ENCODE measurements around the gene ZNF330.
"Not testable (repeated sequence)": the region's sequence is repeated elsewhere in the genome, so short reads cannot be mapped to it uniquely, and the experiment has no call there.

ZNF330 gene

GRCh38 chr4:141220691-141221659 lies at the start of gene ZNF330:
Gene ZNF330 (plus strand): TSS chr4:141220895. CDS start chr4:141222372, 1,477 bp downstream.
- peak; percentile 90 to 91 for DNase-seq (ENCODE audit: low read depth in 2 of 2)

DNA sequence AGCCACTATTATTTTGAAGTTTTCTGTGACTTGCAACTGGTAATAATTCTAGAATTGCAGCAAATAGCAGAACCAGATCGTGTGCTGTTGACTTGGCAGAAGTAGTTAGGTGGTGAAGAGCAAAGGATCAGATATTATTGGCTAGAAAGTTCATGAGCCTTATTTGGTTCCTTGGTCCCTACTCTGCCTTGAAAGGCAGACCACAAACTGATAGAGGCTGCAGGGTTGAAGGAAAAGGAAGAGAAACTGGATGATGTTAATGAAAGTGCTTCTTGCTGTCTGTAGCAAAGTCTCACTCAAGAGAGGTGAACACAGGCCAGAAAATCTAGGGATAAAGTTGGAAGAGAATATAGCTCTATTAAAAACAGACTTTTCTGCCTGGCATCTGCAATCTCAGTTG lies 46.2 kb upstream of the ZNF330 start:
- DNase-seq (ENCODE audit: low read depth in 2 of 2), result no peak

DNA sequence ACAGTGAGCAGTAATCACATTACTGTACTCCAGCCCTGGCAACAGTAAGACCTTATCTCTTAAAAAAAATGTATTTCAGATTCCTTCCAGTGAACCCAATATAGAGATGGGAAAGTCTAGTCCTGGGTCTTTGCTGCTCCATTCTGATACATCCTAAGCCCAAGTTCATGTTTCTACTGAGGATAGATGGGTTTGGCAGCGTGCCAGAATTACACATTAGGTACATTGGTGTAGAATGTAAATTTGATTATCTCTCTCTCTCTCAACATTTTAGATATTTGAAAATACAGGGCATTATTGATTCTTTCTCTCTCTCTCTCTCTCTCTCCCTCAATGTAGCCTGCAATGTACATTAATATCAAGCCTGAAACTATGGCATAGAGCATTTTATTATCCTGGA lies 43.5 kb upstream of the ZNF330 start:
- no peak for DNase-seq (ENCODE audit: low read depth in 2 of 2)

GRCh38 chr4:141179474-141180373 lies 41.0 kb upstream of the ZNF330 start:
- no peak for DNase-seq (ENCODE audit: low read depth in 2 of 2)

DNA sequence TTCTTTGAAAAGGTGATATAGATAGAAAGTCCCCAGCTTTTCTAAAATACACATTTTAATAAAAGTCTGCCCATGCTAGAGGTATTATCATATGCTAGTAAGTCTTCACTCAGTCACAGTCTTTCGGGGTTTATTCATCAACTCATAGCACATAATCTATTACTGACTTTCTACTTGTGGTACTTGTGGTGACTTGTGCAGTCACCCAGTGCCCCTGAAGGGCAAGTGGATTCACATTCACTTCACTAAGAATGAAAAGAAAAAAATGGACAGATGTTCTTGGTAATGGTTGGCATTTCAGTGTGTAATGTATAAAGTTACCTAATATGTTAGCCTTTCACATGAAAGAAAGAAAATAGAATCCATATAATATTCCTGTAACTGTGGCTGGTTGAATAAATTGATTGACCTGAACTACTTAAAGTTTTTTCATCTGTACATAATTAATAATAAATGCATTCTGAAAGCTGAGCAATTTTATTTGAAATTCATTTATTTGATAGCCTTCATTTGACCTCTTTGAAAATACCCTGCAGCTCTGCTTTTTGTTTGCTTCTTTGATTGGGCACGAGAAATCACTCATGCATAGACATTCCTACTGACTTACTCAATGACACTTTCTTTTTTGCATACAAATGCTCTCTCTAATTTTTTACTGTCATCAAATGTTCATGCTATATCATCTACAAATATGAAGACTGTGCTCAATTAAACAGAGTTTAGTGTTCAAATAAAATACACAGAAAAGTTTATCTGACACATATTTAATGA lies 39.5 kb upstream of the ZNF330 start:
- DNase-seq (ENCODE audit: low read depth in 2 of 2), result no peak

GRCh38 chr4:141183491-141183890 lies 37.2 kb upstream of the ZNF330 start:
- not testable (repeated sequence) for DNase-seq (ENCODE audit: low read depth in 2 of 2)

DNA sequence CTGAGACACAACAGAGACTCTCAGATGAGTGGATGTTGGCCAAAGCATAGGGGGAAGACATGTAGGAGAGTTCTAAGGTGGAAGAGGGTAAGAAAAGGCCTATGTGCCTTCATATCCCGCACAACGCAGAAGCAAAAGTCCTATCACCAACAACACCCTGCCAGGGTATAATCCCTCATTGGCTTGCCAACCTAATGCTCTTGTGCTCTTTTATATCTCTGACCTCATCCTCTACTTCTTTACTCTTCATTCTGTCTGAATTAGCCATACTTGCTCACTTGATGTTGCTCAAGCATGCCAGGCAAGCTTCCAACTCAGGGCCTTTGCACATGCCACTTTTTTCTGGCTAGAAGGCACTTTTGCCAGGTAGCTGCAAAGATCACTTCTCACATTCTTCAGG lies 28.1 kb upstream of the ZNF330 start:
- no peak for DNase-seq (ENCODE audit: low read depth in 2 of 2)

GRCh38 chr4:141193516-141194034 lies 27.1 kb upstream of the ZNF330 start:
- DNase-seq (ENCODE audit: low read depth in 2 of 2), result no peak

DNA sequence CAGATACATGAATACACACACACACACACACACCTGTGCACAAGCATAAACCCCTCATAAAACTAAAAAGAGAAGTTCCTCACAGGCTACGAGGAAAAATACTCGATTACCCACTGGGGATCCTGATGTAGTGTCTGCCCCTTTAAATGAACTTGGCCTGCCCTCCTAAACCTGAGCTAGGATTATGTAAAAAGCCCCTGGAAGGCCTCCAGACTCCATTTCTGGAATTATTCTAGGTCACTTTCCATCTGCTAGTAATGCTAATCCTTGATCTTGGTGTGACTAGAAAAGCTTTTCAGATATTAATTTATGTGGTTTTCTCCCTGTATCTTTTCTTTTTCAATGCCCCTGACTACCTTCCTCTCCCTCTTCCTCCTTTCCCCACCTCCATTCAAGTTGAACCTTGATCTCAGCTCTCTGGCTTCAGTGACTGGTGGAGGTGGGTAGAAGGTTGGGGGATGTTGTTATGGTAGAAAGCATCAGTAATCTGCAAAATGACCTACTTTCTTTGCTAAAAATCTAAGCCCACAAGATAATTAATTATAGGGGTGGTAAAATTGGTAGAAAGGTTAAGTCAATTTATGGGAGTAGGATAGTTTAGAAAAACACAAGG lies 25.5 kb upstream of the ZNF330 start:
- DNase-seq (ENCODE audit: low read depth in 2 of 2), result no peak

DNA sequence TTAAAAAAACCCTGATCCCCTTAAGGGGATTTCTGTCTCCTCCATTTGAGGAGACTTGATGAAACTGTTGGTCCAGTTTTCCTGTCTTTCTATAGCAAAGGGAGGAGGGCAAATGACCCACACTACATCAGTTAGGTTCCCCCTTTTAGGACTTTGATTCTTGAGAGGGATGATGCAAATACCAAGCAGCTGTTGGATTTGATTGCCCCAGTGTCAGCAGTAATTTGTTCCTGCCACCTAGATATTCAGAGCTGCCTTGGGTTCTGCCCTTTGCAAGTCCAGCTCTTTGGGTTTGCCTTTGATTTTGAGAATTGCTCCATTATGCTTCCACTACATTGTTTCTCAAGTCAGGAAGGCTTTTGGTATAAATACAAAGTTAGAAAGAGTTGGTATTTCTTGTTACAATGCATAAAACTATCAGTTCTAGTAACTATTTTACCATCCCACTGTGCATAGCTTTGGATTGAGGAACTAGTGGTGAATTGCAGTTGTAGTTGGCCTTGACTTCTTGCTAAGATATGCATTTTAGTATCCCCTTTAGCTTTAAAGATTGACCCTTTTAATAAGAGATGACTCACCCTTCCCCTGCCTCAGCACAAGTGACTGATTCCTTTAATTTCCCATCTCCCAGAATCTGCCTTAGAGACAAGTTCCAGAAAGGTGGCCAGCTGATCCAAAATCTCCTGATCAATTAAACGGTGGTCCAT lies 24.3 kb upstream of the ZNF330 start:
- no peak for DNase-seq (ENCODE audit: low read depth in 2 of 2)

DNA sequence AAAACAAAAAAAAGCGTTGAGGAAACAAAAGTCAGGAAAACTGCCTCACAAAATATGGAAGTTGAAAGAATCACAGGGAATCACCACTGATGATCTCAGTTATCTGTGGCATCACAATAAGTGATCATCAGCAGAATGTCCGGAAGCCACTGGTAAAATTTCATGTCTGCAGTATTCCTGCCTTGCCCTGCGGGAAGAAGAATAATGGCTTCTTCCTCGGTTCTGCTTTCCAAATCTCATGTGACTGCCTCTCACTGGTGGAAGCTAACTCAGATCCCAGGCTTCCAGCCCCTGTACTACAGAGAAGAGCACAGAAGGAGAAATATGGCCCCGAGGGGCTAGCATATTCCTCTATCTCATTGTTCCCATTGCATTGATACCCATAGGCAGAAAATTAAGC lies 12.7 kb upstream of the ZNF330 start:
- DNase-seq (ENCODE audit: low read depth in 2 of 2), result no peak

DNA sequence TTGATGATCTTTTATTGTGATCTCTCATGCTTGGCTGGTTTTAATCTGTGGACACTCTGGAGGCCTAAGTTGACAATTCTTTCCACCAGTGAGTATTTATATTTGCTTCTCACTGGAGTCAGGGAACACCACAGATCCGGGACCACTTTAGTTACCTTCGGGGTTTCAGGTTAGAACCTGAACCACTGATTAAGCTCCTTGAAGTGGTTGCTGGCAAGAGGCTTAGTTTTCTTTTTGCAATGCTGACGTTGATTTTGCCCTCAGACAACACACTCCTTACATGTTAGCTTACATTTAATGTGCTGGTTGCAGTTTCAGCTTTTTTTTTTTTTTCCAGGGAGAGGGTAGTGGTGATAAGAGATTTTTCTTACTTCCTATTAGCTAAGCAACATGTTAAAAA lies 10.5 kb upstream of the ZNF330 start:
- DNase-seq (ENCODE audit: low read depth in 2 of 2), result no peak

GRCh38 chr4:141213550-141213991 lies 7.1 kb upstream of the ZNF330 start:
- no peak for DNase-seq (ENCODE audit: low read depth in 2 of 2)

GRCh38 chr4:141215030-141215429 lies 5.7 kb upstream of the ZNF330 start:
- no peak for DNase-seq (ENCODE audit: low read depth in 2 of 2)

DNA sequence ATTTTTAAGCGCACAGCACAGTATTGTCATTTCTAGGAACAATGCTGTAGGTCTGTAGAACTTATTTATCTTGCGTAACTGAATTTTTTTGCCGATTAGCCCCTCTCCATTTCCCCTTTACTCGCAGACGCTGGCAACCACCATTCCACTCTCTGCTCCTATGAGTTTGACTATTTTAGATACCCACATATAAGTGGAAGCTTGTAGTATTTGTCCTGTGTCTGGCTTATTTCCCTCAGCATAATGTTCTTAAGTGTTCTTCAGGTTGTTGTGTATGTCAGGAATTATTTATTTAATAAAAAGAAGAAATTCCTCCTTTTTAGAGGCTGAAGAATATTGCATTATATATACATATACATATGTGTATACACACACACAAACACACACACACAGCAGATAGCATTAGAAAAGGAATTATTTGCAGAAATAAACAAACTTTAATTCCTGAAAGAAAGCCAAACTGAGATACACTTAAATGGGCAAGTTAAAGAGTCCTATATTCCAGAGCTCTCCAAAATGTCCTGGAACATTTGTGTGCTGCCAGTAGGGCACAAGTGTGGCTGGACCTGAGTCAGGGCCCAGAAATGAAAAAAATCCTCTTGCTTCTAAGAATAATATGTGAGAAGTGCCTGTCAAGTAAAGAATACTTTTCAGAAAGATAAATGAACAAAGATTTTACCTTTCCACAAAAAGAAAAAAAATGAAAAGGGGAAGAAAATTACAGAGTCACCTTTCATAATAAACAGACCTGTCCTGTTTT lies 4.5 kb upstream of the ZNF330 start:
- DNase-seq (ENCODE audit: low read depth in 2 of 2), result no peak

DNA sequence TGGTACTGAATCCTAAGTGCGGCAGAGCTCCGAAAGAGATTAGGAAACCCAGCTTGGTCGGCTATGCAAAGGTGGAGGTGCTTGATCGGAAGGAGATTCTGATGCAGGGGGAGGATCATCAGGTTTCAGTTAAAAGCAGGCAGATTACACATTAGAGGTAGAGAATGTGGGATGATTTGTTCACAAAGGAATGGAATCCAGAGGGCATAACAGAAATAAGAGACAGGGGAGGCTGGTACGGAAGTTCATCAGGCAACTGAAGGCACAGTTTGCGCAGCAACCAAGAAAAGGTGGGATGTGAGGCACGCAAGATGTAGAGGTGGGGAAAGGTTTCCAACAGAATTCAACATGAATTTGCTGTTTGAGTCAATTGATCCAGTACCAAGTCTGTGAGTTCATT lies 424 bp upstream of the ZNF330 start:
- no peak for DNase-seq (ENCODE audit: low read depth in 2 of 2)

DNA sequence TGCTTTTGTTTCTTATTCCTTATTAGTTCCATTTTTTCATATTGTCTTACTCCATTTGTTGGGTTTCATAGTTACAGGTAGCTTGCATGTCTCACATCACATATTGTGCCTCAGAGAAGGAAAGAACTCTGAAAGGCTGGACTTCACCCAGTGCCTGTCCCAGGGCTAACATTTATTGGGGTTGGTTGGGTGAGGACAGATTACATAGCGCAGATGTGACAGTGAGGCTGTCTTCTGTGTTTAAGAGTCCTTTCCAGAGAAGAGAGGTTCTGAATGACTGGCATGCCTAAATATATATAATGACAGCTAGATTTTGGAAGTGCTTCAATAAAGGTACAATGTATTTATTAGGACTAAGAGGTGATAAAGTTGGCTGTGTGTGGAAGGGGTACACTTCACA lies 2.7 kb downstream of the ZNF330 start:
- DNase-seq (ENCODE audit: low read depth in 2 of 2), result no peak

- DNase-seq (ENCODE audit: low read depth in 2 of 2), result not testable (repeated sequence)
Measured at GRCh38 chr4:141227280-141227679, 6.6 kb downstream of the ZNF330 start.

- DNase-seq (ENCODE audit: low read depth in 2 of 2), result no peak
Measured at GRCh38 chr4:141229408-141230101, 8.9 kb downstream of the ZNF330 start.

All from stimulated activated CD4-positive, alpha-beta T cell treated with anti-CD3 and anti-CD28 coated beads, Interleukin-1b, Interleukin-23, amount 100 ng/mL, for 4 hours (primary cell).